ENCODE measurements around the gene MYL9.

- TF ChIP-seq EP300 (IDR thresholded peaks at IDR 0.05) (no peak), POLR2A (IDR thresholded peaks at IDR 0.05) (no peak), CTCF (IDR thresholded peaks at IDR 0.05) (no peak)
These were observed 8.9 kb upstream of the MYL9 start for GRCh38 chr20:36532388-36532787.
